ENCODE data around the gene ZNF366. TPM values are rescaled to one million over a fixed set of nuclear protein-coding genes. Genes with fewer than 3 reads are reported as not detected.

ZNF366 gene
- total RNA-seq, 1 experiment from 2014 or later: not detected

DNA sequence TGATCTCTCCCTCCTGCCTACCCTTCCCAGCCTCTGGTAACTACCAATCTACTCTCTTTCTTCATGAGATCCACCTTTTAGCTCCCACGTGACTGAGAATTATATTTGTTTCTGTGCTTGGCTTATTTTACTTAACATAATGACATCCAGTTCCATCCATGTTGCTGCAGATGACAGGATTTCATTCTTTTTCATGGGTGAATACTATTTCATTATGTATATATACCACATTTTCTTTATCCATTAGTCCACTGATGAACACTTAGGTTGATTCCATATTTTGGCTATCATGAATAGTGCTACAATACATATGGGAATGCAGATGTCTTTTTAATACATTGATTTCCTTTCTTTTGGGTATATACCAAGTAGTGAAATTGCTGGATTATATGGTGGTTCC, 35.5 kb upstream of the ZNF366 start:
- no TSS peak for BruUV-seq (replicated peaks)
- Histone ChIP-seq H3K4me1 (ENCODE audit: control insufficient read depth in 1 of 2, insufficient read depth in 2 of 2, low read length in 2 of 2) (no peaks in the 10 kb centered on the region), H3K27ac (ENCODE audit: low read depth, low read length) (no peak overlapping the region), H3K9ac (ENCODE audit: low read length) (no peak overlapping the region), H2AFZ (ENCODE audit: low read depth, low read length, poor library complexity, severe bottlenecking) (no peak overlapping the region), H3K79me2 (ENCODE audit: insufficient read depth, low read length) (no peaks in the 10 kb centered on the region), H3K4me3 (replicated peaks in 1 of 2; ENCODE audit: low read depth in 1 of 2, low read length in 2 of 2) (no peak overlapping the region), H3K4me2 (ENCODE audit: low read length) (no peak overlapping the region), H4K20me1 (ENCODE audit: insufficient read depth) (no peaks in the 10 kb centered on the region), H3K36me3 (ENCODE audit: control insufficient read depth in 1 of 2, insufficient read depth in 2 of 2, low read length in 2 of 2) (no peaks in the 10 kb centered on the region), H3K9me2 (ENCODE audit: insufficient read depth) (no peaks in the 10 kb centered on the region), H3K27me3 (ENCODE audit: insufficient read depth, low read length) (no peaks in the 10 kb centered on the region), H3K9me3 (ENCODE audit: control insufficient read depth in 1 of 2, insufficient read depth in 1 of 2, low read depth in 1 of 2, low read length in 2 of 2) (no peaks in the 10 kb centered on the region)
- ATAC-seq: no peak
- TF ChIP-seq EGR1 (IDR thresholded peaks at IDR 0.05; ENCODE audit: low read depth) (no peak), ZFX (IDR thresholded peaks at IDR 0.05) (no peak), RAD21 (IDR thresholded peaks at IDR 0.05; ENCODE audit: low read depth) (no peak), ZNF274 (IDR thresholded peaks at IDR 0.05; ENCODE audit: low read depth, low read length) (no peak), CBX3 (IDR thresholded peaks at IDR 0.05; ENCODE audit: low read depth) (no peak), POLR2A (IDR thresholded peaks at IDR 0.05; ENCODE audit: borderline replicate concordance, extremely low read depth, insufficient read depth, insufficient read length) (no peak), POLR2AphosphoS5 (IDR thresholded peaks at IDR 0.05; ENCODE audit: low read depth, low read length) (no peak), CTCF (IDR thresholded peaks at IDR 0.05 in 2 of 3, conservative IDR thresholded peaks at IDR 0.05 in 1 of 3; ENCODE audit: borderline replicate concordance in 1 of 3, insufficient read depth in 1 of 3, low read depth in 2 of 3, low read length in 2 of 3) (no peak), EZH2 (IDR thresholded peaks at IDR 0.05) (no peak), SIN3A (IDR thresholded peaks at IDR 0.05; ENCODE audit: low read depth) (no peak), YY1 (IDR thresholded peaks at IDR 0.05; ENCODE audit: extremely low read depth, insufficient replicate concordance, low read depth, low read length) (no peak), ELF1 (IDR thresholded peaks at IDR 0.05; ENCODE audit: borderline replicate concordance, low read depth) (no peak), SRF (IDR thresholded peaks at IDR 0.05; ENCODE audit: low read depth) (no peak), TCF7L2 (IDR thresholded peaks at IDR 0.05; ENCODE audit: borderline replicate concordance, extremely low read depth, insufficient read depth, insufficient read length) (no peak), ATF3 (IDR thresholded peaks at IDR 0.05) (no peak), JUND (IDR thresholded peaks at IDR 0.05) (no peak), ZBTB33 (IDR thresholded peaks at IDR 0.05; ENCODE audit: extremely low read depth, insufficient replicate concordance, low read length) (no peak), EZH2phosphoT487 (IDR thresholded peaks at IDR 0.05; ENCODE audit: borderline replicate concordance) (no peak)
- TF ChIP-seq, protein P1, sequence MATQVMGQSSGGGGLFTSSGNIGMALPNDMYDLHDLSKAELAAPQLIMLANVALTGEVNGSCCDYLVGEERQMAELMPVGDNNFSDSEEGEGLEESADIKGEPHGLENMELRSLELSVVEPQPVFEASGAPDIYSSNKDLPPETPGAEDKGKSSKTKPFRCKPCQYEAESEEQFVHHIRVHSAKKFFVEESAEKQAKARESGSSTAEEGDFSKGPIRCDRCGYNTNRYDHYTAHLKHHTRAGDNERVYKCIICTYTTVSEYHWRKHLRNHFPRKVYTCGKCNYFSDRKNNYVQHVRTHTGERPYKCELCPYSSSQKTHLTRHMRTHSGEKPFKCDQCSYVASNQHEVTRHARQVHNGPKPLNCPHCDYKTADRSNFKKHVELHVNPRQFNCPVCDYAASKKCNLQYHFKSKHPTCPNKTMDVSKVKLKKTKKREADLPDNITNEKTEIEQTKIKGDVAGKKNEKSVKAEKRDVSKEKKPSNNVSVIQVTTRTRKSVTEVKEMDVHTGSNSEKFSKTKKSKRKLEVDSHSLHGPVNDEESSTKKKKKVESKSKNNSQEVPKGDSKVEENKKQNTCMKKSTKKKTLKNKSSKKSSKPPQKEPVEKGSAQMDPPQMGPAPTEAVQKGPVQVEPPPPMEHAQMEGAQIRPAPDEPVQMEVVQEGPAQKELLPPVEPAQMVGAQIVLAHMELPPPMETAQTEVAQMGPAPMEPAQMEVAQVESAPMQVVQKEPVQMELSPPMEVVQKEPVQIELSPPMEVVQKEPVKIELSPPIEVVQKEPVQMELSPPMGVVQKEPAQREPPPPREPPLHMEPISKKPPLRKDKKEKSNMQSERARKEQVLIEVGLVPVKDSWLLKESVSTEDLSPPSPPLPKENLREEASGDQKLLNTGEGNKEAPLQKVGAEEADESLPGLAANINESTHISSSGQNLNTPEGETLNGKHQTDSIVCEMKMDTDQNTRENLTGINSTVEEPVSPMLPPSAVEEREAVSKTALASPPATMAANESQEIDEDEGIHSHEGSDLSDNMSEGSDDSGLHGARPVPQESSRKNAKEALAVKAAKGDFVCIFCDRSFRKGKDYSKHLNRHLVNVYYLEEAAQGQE (IDR thresholded peaks at IDR 0.05; ENCODE audit: low read depth): no peak
- ChIA-PET POLR2A (no interaction called here), RAD21 (ENCODE audit: low non-redundant PET in 1 of 2, low total read pairs in 2 of 2, uncharacterized antibody in 2 of 2, unreplicated experiment in 2 of 2) (no interaction called here), CTCF (no interaction called here)
- DNase-seq (ENCODE audit: low read depth, low spot score): no peak
- intact Hi-C loops (cut with micrococcal nuclease): no loop called here
